ENCODE results near the gene MTNR1B. TPM values are rescaled to one million over a fixed set of nuclear protein-coding genes. Genes with fewer than 3 reads are reported as not detected.

MTNR1B gene
- total RNA-seq, 1 experiment from 2014 or later: not detected

DNA sequence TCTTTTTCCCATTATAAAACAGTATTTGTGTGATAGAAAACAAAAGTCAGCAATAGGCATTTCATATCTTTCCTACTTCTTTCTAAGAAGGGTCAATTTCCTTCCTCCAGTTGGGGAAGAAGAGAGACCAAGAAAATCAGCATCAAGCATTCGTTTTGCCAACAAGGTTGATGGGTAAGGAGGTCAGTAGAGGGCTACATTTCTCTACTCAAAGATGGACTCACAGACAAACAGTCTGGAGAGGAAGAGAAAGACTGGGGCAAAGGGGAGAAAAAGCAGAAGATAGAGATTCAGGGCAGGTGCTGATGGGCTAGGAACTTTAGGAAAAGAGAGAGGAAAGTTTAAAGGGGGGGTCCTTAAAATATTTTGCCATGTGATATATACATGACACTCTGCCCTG is 8.6 kb upstream of the MTNR1B start:
- Histone ChIP-seq H3K27me3 (ENCODE audit: insufficient read depth, low read length) (no peaks in the 10 kb centered on the region), H3K79me2 (ENCODE audit: insufficient read depth, low read length) (no peaks in the 10 kb centered on the region), H3K36me3 (ENCODE audit: control insufficient read depth in 1 of 2, insufficient read depth in 2 of 2, low read length in 2 of 2) (no peaks in the 10 kb centered on the region), H2AFZ (ENCODE audit: low read depth, low read length, poor library complexity, severe bottlenecking) (no peak overlapping the region), H3K27ac (ENCODE audit: low read depth, low read length) (no peak overlapping the region), H4K20me1 (ENCODE audit: insufficient read depth) (no peaks in the 10 kb centered on the region), H3K4me1 (ENCODE audit: control insufficient read depth in 1 of 2, insufficient read depth in 2 of 2, low read length in 2 of 2) (no peaks in the 10 kb centered on the region), H3K9me2 (ENCODE audit: insufficient read depth) (no peaks in the 10 kb centered on the region), H3K9me3 (ENCODE audit: control insufficient read depth in 1 of 2, insufficient read depth in 1 of 2, low read depth in 1 of 2, low read length in 2 of 2) (no peaks in the 10 kb centered on the region), H3K9ac (ENCODE audit: low read length) (no peak overlapping the region), H3K4me2 (ENCODE audit: low read length) (no peak overlapping the region), H3K4me3 (replicated peaks in 1 of 2; ENCODE audit: low read depth in 1 of 2, low read length in 2 of 2) (no peak overlapping the region)
- RAD21 ChIA-PET (ENCODE audit: low non-redundant PET in 1 of 2, low total read pairs in 2 of 2, uncharacterized antibody in 2 of 2, unreplicated experiment in 2 of 2): no interaction called here
- CTCF ChIA-PET: no interaction called here
- intact Hi-C loops (cut with micrococcal nuclease): no loop called here
- no TSS peak for BruUV-seq (replicated peaks)
- no peak for DNase-seq (ENCODE audit: low read depth, low spot score)
- POLR2A ChIA-PET: no interaction called here
- peak; percentile 34 for TF ChIP-seq RAD21 (IDR thresholded peaks at IDR 0.05; ENCODE audit: low read depth)
- no peak for TF ChIP-seq POLR2AphosphoS5 (IDR thresholded peaks at IDR 0.05; ENCODE audit: low read depth, low read length)
- ATAC-seq: no peak

GRCh38 chr11:92962446-92962845 is 7.0 kb upstream of the MTNR1B start:
- ChIA-PET POLR2A (no interaction called here), RAD21 (ENCODE audit: low non-redundant PET in 1 of 2, low total read pairs in 2 of 2, uncharacterized antibody in 2 of 2, unreplicated experiment in 2 of 2) (no interaction called here), CTCF (no interaction called here)
- H3K27me3 ChIP-seq (ENCODE audit: insufficient read depth, low read length): no peaks in the 10 kb centered on the region
- H2AFZ ChIP-seq (ENCODE audit: low read depth, low read length, poor library complexity, severe bottlenecking): no peak overlapping the region
- no peak for TF ChIP-seq ELF1 (IDR thresholded peaks at IDR 0.05; ENCODE audit: borderline replicate concordance, low read depth)
- no peaks in the 10 kb centered on the region for H3K79me2 ChIP-seq (ENCODE audit: insufficient read depth, low read length)
- no peak overlapping the region for H3K9ac ChIP-seq (ENCODE audit: low read length)
- H3K27ac ChIP-seq (ENCODE audit: low read depth, low read length): no peak overlapping the region
- no peaks in the 10 kb centered on the region for H3K9me3 ChIP-seq (ENCODE audit: control insufficient read depth in 1 of 2, insufficient read depth in 1 of 2, low read depth in 1 of 2, low read length in 2 of 2)
- BruUV-seq (replicated peaks): no TSS peak
- intact Hi-C loops (cut with micrococcal nuclease): no loop called here
- H3K9me2 ChIP-seq (ENCODE audit: insufficient read depth): no peaks in the 10 kb centered on the region
- H3K4me2 ChIP-seq (ENCODE audit: low read length): no peak overlapping the region
- no peak overlapping the region for H3K4me3 ChIP-seq (replicated peaks in 1 of 2; ENCODE audit: low read depth in 1 of 2, low read length in 2 of 2)
- DNase-seq (ENCODE audit: low read depth, low spot score) (no peak), ATAC-seq (no peak)
- no peaks in the 10 kb centered on the region for H3K36me3 ChIP-seq (ENCODE audit: control insufficient read depth in 1 of 2, insufficient read depth in 2 of 2, low read length in 2 of 2)
- no peaks in the 10 kb centered on the region for H3K4me1 ChIP-seq (ENCODE audit: control insufficient read depth in 1 of 2, insufficient read depth in 2 of 2, low read length in 2 of 2)
- no peaks in the 10 kb centered on the region for H4K20me1 ChIP-seq (ENCODE audit: insufficient read depth)

DNA sequence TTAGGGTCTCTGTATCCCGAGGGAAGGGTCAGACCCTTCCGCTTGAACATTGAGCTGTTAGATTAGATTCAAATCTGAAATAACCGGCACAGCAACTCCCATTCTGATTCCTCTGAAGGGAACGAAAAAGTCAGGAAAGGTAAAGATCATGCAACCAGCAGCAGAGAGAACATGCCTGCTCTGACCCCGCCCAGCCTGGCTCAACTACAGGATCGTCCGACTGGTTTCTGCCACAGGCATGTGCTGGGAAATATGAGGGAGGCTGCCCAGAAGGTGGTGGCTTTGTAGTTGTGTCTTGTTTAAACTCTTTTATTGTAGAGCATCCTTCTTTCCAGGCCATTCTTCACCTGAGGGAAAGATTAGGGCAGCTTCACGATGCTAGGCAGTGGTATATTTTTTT is 5.0 kb upstream of the MTNR1B start:
- DNase-seq (ENCODE audit: low read depth, low spot score) (no peak), ATAC-seq (no peak)
- Histone ChIP-seq H2AFZ (ENCODE audit: low read depth, low read length, poor library complexity, severe bottlenecking) (no peak overlapping the region), H3K27ac (ENCODE audit: low read depth, low read length) (no peak overlapping the region), H3K4me1 (ENCODE audit: control insufficient read depth in 1 of 2, insufficient read depth in 2 of 2, low read length in 2 of 2) (no peaks in the 10 kb centered on the region), H3K27me3 (ENCODE audit: insufficient read depth, low read length) (no peaks in the 10 kb centered on the region), H3K36me3 (ENCODE audit: control insufficient read depth in 1 of 2, insufficient read depth in 2 of 2, low read length in 2 of 2) (no peaks in the 10 kb centered on the region), H3K9me3 (ENCODE audit: control insufficient read depth in 1 of 2, insufficient read depth in 1 of 2, low read depth in 1 of 2, low read length in 2 of 2) (no peaks in the 10 kb centered on the region), H3K9me2 (ENCODE audit: insufficient read depth) (no peaks in the 10 kb centered on the region), H3K79me2 (ENCODE audit: insufficient read depth, low read length) (no peaks in the 10 kb centered on the region), H3K9ac (ENCODE audit: low read length) (no peak overlapping the region), H4K20me1 (ENCODE audit: insufficient read depth) (no peaks in the 10 kb centered on the region), H3K4me2 (ENCODE audit: low read length) (no peak overlapping the region), H3K4me3 (replicated peaks in 1 of 2; ENCODE audit: low read depth in 1 of 2, low read length in 2 of 2) (no peak overlapping the region)
- ChIA-PET POLR2A (interaction anchor here (0.6 kb wide), 1 partner anchor 91 kb away, joined by 4 read pairs; no protein-coding TSS in a partner anchor), RAD21 (ENCODE audit: low non-redundant PET in 1 of 2, low total read pairs in 2 of 2, uncharacterized antibody in 2 of 2, unreplicated experiment in 2 of 2) (no interaction called here), CTCF (interaction anchor here (1.6 to 1.9 kb wide), 2 partner anchors 22 to 261 kb away, joined by 3 to 5 read pairs; no protein-coding TSS in a partner anchor)
- intact Hi-C loops (cut with micrococcal nuclease): no loop called here
- no TSS peak for BruUV-seq (replicated peaks)
- TF ChIP-seq ELF1 (IDR thresholded peaks at IDR 0.05; ENCODE audit: borderline replicate concordance, low read depth) (no peak), SIN3A (IDR thresholded peaks at IDR 0.05; ENCODE audit: low read depth) (no peak), EZH2phosphoT487 (IDR thresholded peaks at IDR 0.05; ENCODE audit: borderline replicate concordance) (no peak), EGR1 (IDR thresholded peaks at IDR 0.05; ENCODE audit: low read depth) (no peak), FOSL1 (IDR thresholded peaks at IDR 0.05; ENCODE audit: low read depth) (no peak), JUND (IDR thresholded peaks at IDR 0.05) (no peak), POLR2AphosphoS5 (IDR thresholded peaks at IDR 0.05; ENCODE audit: low read depth, low read length) (no peak), SP1 (IDR thresholded peaks at IDR 0.05; ENCODE audit: low read depth) (no peak), REST (IDR thresholded peaks at IDR 0.05; ENCODE audit: low read depth) (no peak), SRF (IDR thresholded peaks at IDR 0.05; ENCODE audit: low read depth) (no peak)
- TF ChIP-seq, protein P1, sequence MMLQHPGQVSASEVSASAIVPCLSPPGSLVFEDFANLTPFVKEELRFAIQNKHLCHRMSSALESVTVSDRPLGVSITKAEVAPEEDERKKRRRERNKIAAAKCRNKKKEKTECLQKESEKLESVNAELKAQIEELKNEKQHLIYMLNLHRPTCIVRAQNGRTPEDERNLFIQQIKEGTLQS (IDR thresholded peaks at IDR 0.05): no peak

Data from HCT116 (cell line).